ENCODE data around the gene PIK3R5. TPM values are rescaled to one million over a fixed set of nuclear protein-coding genes. Genes with fewer than 3 reads are reported as not detected.
A peak's percentile ranks its signal among the peaks of the same experiment; 100 is the strongest.
"Not testable (repeated sequence)": the region's sequence is repeated elsewhere in the genome, so short reads cannot be mapped to it uniquely, and the experiment has no call there.

Gene PIK3R5
- total RNA-seq, 1 donor from 2014 or later: not detected

DNA sequence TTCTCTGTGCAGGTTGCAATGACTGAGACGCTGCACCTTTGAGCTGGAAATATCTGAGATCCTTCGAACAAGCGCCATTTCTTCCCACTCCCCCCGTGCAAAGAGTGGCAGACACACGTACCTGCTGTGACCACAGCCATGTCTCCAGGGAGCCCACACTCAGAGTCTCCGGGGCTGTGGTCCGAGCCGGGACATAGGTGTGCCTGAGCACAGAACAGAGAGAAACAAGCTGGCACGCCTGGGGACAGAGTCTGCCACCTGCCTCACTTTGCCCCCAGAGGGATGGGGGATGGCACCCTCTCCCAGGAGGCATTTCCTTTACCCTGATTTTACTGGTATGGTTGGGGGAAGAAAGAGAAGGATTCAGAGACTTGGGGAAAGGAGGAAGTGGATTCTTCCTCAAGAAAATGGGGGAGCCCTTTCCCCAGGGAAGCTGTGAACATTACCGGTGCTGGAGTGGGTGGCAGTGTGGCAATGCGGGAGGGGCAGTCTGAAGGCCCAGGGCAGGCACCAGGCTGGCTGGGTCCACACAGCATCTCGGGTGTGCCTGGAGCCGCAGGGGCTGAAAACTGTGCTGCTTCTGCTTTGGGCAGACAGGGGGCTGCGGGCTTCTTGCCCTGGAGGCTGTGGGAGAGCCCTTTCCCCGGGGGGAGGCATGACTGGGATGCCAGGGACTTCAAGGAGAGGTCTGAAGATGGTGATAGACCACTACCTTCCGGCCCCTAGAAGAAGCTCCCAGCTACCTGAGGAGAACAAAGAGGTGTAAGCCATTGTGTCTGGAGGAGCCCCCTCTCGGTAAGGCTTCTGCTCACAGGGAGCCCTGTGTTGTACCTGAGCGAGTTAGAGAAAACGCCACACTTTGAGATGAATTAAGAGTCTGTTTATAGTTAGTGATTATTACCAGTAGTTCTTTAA, 91.4 kb downstream of the PIK3R5 start:
- DNase-seq: no peak

DNA sequence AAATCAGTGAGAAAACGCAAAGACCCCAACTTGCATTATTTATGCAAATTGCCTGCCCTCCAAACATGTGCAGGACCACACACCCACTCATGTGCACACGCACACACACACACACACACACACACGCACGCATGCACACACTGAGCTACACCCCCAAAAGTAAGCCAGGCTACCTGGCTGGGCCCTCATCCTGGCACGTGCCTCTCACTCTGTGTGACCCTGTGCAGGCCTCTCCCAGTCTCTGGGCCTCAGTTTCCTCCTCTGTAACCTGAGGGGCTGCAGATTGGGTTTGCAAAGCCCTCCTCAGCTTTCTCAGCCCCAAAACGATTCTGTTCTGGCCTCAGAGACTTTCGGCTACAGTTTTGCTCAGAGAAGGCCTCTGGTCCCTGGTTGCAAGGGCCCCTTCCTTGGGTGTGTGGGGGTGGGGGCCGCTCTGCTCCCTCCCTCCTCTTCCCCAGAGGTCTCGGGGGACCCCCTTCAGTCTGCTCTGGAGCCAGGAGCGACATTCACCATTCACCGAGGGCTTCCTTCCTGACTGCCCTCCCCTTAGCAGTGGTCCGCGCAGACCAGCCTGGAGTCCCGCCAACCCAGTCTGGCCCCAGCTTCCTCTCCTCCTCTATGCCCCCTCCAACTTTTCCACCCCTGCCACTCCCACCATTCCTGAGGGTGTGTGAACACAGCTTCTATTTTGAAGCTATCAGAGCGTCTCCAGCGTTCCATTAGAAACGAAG, 92.6 kb downstream of the PIK3R5 start:
- DNase-seq: no peak

- DNase-seq: no peak
Observed at GRCh38 chr17:8872036-8872704, 93.3 kb downstream of the PIK3R5 start.

GRCh38 chr17:8871081-8871581, 94.4 kb downstream of the PIK3R5 start:
- DNase-seq: no peak

- DNase-seq: no peak
Observed at GRCh38 chr17:8870406-8871040, 95.0 kb downstream of the PIK3R5 start.

- no peak for DNase-seq
Observed at GRCh38 chr17:8869114-8869815, 96.2 kb downstream of the PIK3R5 start.

GRCh38 chr17:8868529-8868951, 97.0 kb downstream of the PIK3R5 start:
- no peak for DNase-seq

DNA sequence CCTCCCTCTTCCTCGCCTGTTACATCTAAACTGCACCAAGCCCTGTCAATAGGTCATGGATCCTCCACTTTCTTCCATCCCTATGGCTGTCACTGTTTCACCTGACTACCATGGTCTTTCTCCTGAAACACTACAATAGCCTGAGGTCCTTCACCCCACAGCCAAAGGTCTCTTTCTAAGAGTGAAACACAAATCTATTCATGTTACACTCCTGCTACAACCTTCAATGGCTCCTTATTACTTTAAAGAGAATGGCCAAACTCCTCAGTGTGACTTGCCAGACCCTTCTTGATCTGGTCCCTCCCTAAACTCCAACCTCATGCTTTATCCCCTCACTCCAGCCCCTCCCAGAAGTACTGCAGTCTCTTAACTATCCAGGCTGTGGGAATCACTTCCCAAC, 97.4 kb downstream of the PIK3R5 start:
- DNase-seq: no peak

DNA sequence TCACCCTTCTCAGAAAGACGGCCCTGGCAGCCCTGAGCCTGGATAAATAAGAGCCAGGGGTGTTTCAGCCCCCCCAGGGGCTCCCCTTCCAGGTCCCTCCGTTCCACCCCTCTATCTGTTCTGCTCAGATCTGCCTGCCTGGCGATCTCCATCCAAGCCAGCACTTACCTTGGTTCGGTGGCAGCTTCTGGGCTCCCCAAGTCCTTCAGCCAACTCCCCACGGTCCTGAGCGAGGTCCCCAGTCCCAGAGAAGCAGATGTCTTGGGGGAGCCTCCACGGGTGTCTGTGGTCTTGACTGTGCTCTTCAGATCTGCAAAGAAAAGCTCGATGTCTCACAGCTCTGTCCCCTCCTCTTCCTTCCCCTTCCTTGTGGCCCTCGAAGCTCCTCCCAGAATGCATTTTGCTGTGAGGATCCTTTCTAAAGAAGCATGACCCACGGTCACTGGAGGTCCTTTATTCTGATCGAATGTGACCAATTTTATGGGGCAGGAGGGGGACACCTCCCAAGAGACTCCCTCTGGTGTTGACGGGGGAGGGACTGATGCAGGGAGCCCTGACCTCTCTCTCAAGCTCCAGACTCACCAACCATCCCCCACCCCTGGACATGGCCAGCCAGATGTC, 98.0 kb downstream of the PIK3R5 start, which contains the start of gene PIK3R6:
Gene PIK3R6, minus strand, starts transcription at position 314 of the 621 bp plus-strand sequence. CDS start 17,880 bp downstream, outside the sequence.
- DNase-seq: no peak

GRCh38 chr17:8865811-8866210, 99.7 kb downstream of the PIK3R5 start:
- peak; percentile 11 for DNase-seq

DNA sequence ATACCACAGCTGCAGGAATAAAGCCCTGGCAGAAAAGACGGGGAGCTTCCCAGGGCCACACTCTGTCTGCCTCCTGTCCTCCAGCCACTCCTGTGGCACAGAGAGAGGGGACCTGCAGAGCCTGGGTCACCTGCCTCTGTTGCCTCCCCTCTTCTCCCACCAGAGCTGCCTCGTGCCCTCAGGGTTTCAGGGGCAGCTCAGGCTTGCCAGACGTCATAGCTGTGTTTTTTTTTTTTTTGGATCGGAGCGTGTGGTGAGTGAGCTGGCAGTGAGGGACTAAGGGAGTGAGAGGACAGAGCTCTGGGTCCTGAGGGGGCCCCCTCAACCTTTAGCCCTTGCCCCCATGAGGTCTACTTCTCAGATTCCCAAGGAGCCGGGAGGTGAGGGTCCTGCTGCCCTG, 100.1 kb downstream of the PIK3R5 start:
- no peak for DNase-seq

DNA sequence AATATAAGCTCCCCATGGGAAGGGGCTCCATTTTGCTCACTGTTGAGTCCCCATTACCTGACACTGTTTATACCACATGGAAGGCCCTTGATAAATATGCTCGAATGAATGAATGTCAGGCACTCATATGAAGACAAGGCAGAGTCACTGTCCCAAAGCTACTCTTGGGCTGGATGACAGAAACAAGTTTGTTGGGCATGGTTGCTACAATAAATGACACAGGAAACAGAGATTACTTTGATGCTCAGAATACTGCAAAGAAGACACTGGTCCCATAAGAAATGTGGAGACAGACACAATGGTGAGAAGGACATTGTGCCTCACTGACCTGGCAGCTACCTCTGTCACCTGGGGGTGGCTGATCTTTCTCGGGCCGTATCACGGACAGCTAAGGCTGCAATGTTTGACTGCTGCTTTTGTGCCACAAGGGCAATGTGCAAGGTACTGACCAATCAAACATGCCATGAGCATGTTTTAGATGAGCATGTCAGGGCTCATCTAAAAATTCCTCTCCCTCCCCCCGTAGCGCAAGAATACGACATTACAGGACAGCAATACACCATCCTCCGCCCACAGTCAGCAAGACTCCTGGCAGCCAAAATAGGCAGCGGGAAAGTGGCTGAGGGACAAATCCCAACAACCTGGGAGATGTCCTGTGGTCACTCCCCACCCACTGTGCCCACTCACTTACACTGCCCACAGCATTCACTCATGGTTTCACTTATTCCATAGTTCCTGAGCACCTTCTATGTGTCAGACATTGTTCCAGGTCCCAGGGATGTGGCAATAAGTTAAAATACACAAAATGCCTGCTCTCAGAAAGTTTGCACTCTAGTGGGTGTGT, 103.1 kb downstream of the PIK3R5 start:
- no peak for DNase-seq

- DNase-seq: no peak
Observed at GRCh38 chr17:8861495-8862181, 103.9 kb downstream of the PIK3R5 start.

DNA sequence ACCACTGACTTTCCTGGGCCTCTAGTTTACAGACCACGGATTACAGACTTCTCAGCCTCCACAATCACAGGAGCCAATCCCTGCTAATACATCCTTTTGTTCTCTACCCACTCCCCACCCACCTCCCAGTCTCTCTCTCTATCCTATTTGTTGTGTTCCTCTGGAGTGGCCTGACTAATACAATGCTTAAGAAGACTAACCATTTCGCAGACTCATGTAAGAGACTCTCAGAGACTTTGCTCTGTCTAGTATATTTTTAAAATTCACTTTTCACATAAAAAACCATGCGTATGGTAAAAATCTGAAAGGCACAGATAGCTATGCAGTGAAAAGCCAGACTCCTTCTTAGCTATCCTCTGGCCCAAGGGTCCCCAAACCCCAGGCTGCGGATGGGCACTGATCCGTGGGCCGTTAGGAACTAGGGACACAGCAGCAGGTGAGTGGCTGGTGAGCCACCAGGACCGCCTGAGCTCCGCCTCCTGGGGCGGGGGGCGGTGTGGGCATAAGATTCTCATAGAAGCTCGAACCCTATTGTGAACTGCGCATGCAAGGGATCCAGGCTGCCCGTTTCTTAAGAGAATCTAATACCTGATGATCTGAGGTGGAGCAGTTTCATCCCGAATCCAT, 105.6 kb downstream of the PIK3R5 start:
- no peak for DNase-seq

DNA sequence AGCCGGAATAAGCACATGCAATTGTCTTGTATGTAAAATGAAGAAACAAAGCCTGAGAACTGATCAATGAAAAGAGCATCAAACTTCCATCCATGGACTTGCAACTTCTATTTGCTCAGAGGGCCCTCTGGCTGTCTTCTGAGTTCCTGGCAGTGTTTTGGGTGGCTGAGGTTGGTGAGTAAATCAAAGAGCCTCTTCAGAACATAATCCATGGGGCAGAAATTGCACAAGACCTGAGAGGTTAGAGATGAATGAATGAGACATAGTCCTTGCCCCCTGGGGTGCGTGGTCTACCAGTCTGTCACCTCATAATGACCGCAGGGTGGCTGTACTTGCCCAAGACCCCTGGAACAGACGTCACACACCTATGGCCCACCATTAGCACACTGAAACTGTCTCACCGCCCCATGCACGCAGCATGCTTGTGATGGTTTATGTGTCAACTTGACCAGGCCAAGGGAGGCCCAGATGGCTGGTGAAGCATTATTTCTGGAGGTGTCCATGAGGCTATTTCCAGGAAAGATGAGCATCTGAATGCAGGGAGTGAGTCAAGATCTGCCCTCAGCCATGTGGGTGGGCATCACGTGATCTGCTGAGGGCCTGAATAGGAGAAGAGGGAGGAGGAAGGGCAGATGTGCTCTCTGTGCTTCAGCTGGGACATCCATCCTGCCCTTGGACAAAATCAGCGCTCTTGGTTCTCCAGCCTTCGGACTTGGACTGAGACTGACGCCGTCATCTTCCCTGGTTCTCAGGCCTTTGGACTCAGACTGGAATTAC, 106.3 kb downstream of the PIK3R5 start:
- DNase-seq: no peak

DNA sequence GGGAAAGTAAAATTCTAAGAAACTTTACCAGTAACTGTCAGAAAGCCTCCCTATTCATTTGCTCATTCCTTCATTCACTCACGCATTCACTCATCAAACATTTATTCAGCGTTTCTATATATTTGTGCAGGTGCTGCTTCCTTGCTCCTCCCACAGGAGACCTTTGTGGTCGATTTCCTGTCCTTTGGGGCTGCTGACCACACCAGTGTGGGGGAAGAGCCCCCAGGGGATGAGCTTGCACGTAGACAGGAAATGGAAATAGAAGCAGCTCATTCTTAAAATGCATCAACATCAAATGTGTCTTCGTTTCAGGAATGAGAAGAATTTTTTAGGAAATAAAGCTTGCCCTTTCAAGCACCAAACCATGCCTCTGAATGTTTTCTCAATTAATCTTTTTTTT, 107.6 kb downstream of the PIK3R5 start:
- DNase-seq: peak; percentile 9

DNA sequence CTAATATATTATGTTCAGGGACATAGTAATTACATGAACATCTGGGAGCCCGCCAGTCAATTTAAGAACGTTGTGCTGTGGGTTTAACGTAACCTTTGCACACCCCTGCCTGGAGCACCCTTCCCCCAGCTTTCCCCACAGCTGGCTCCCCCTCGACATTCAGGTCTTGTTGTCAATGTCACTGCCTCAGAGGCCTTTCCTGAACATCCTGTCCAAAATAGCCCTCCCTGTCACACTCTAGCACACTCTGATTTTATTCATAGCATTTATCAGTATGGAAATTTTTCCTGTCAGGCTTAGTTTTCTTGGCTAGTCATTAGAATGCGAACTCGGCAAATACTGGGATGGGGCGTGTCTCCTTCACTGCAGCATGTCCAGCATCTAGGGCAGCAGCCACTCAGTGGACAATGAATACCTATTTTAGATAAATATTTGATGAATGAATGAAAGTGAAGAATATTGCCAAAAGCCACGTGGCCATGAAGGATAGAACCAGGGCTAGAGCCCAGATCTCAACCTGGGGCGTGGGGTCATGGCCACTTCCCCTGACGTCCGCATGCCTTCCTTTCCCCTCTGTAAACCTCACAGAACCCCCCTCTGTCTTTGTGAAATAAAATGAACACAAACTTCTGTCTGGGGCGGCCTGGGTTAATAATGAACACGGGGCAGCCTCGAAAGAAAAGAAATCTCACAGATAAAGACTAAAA, 108.5 kb downstream of the PIK3R5 start:
- DNase-seq: no peak

- DNase-seq: not testable (repeated sequence)
Observed at GRCh38 chr17:8856205-8856603, 109.3 kb downstream of the PIK3R5 start.
